Panc1 (cell line): ENCODE results near the gene SLIT3. TPM values are rescaled to one million over a fixed set of nuclear protein-coding genes. Genes with fewer than 3 reads are reported as not detected.

Experiments
- ATAC-seq: fragments of 200-7000 bp; cut with Tn5 transposase; 2 replicates; pipeline ENCODE4 v1.9.1; 2020; ENCODE audit warnings: mild to moderate bottlenecking, moderate library complexity
- BruUV-seq: library from RNA; stranded (reverse); fragments of 400-500 nt; replicated peaks from 2 replicates; lab custom pipeline; 2021; lab: Mats Ljungman, UMichigan
- CTCF ChIA-PET: fragments of 300-600 bp; sonication (Branson Sonifier 250); formaldehyde crosslinking; loops from one replicate; lab custom pipeline; 2022; ENCODE audit warnings: antibody characterized with exemption; lab: Charles Lee
- POLR2A ChIA-PET: fragments of 300-600 bp; sonication (Branson Sonifier 250); formaldehyde crosslinking; loops from one replicate; lab custom pipeline; 2022; ENCODE audit warnings: antibody characterized with exemption; lab: Charles Lee
- DNase-seq: peaks from one replicate; pipeline ENCODE4 v3.0.0-alpha.2; 2010; ENCODE audit warnings: low read depth, low spot score
- H3K27ac ChIP-seq: 2 replicates; pipeline ENCODE4 v1.5.1; 2011; ENCODE audit warnings: mild to moderate bottlenecking, low read length, inconsistent platforms
- H3K27me3 ChIP-seq: fragments of 200-500 bp; sonication (Bioruptor generic); 2 replicates; pipeline ENCODE4 v1.6.0; 2014; ENCODE audit warnings: low read length, inconsistent platforms; ENCODE audit not compliant: control insufficient read depth, insufficient read depth
- H3K36me3 ChIP-seq: fragments of 200-500 bp; sonication (Bioruptor generic); 2 replicates; pipeline ENCODE4 v1.5.1; 2014; ENCODE audit warnings: inconsistent platforms, mild to moderate bottlenecking, low read length, moderate library complexity; ENCODE audit not compliant: control insufficient read depth, insufficient read depth
- H3K4me1 ChIP-seq: 2 replicates; pipeline ENCODE4 v1.5.1; 2011; ENCODE audit warnings: inconsistent platforms, mild to moderate bottlenecking, low read length, moderate library complexity; ENCODE audit not compliant: control insufficient read depth, insufficient read depth
- H3K4me3 ChIP-seq, 2 experiments: 2 replicates each; pipeline ENCODE4 v1.5.1; 2011 to 2012; ENCODE audit warnings: low read depth in 2 of 2, low read length in 2 of 2, mild to moderate bottlenecking in 2 of 2, inconsistent platforms in 1 of 2, moderate library complexity in 1 of 2
- H3K9me3 ChIP-seq: fragments of 200-500 bp; sonication (Bioruptor generic); 2 replicates; pipeline ENCODE4 v1.5.1; 2014; ENCODE audit warnings: low read depth, mild to moderate bottlenecking, inconsistent platforms, low read length, moderate library complexity; ENCODE audit not compliant: control insufficient read depth, insufficient read depth
- POLR2AphosphoS5 ChIP-seq: IDR thresholded peaks from 2 replicates; pipeline ENCODE4 v1.6.1; 2012; ENCODE audit warnings: mild to moderate bottlenecking, low read depth, low read length, moderate library complexity
- SIN3A ChIP-seq: IDR thresholded peaks from 2 replicates; pipeline ENCODE4 v1.6.1; 2012; ENCODE audit warnings: low read depth, mild to moderate bottlenecking, low read length, moderate library complexity, borderline replicate concordance; ENCODE audit not compliant: insufficient read depth
- TCF7L2 ChIP-seq: IDR thresholded peaks from 2 replicates; pipeline ENCODE4 v1.6.1; 2011; ENCODE audit warnings: mild to moderate bottlenecking, low read depth, low read length, inconsistent platforms
- in situ Hi-C: cut with HindIII; loops from 2 replicates; pipeline ENCODE4 v1.10.0; 2016; ENCODE audit warnings: low sequenced_read_pairs, low pct_unique_long_range_greater_than_20kb
- intact Hi-C: fragments of 100-400 bp; cut with micrococcal nuclease; formaldehyde crosslinking; loops from one replicate; pipeline ENCODE4 v1.10.0; 2022; ENCODE audit not compliant: unreplicated experiment
- total RNA-seq: library from RNA; stranded (reverse); gene quantifications from one replicate; pipeline ENCODE4 v1.2.1, GENCODE V29; 2021; ENCODE audit not compliant: unreplicated experiment
- TF ChIP-seq, protein P1 (sequence below): fragments of 450-650 bp; IDR thresholded peaks from 2 replicates; pipeline ENCODE4 v1.5.1; 2017; ENCODE audit warnings: mild to moderate bottlenecking
- TF ChIP-seq, protein P2 (sequence below), 2 experiments: IDR thresholded peaks; 2 replicates each; pipeline ENCODE4 v1.6.1; 2011 to 2012; ENCODE audit warnings: low read depth in 2 of 2, control low read depth in 1 of 2, low read length in 1 of 2, mild to moderate bottlenecking in 1 of 2, moderate library complexity in 1 of 2; ENCODE audit not compliant: insufficient read depth in 1 of 2

The SLIT3 gene
- total RNA-seq, 1 experiment from 2014 or later, result 26.4 TPM

DNA sequence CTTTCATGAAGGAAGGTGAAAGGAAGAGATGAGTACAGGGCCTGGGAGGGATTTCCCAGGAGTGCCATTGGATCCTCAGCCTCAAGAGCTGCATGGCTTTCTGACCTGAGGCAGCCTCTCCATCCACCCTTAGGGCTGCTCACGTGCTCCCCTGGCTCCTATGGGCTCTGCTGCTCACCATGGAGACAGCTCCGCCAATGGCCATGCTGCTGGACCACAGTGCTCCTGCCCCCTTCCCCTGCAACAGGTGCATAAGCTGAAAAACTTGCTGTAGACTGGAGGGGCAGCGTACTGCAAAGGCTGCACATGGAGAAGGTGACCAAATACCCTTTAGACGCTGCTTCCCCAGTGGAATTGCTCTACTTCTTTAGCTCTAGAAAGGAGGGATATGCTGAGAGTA is 609.0 kb downstream of the SLIT3 start:
- ATAC-seq, result no peak

DNA sequence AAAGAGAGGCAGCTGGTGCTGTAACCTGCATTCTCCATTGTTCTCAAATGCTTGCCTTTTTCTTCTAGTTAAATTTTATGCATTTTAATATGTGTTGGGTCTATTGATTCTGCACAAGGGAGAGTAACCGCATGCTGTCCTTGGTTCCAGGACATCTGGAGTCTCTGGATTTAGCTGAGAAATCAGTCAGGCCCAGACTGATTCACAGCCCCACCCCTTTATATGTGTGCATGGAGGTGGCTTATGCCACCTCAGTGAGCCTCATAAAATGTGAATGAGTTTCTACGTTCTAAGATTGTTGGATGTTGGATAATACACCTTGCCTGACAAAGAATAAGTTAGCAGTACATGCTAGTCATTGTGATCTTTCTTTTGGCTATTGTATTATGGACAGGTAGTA is 611.7 kb downstream of the SLIT3 start:
- intact Hi-C loops (no loop called here), in situ Hi-C loops (no loop called here)
- TF ChIP-seq SIN3A (no peak), POLR2AphosphoS5 (no peak), TCF7L2 (no peak)
- TF ChIP-seq, protein P1, sequence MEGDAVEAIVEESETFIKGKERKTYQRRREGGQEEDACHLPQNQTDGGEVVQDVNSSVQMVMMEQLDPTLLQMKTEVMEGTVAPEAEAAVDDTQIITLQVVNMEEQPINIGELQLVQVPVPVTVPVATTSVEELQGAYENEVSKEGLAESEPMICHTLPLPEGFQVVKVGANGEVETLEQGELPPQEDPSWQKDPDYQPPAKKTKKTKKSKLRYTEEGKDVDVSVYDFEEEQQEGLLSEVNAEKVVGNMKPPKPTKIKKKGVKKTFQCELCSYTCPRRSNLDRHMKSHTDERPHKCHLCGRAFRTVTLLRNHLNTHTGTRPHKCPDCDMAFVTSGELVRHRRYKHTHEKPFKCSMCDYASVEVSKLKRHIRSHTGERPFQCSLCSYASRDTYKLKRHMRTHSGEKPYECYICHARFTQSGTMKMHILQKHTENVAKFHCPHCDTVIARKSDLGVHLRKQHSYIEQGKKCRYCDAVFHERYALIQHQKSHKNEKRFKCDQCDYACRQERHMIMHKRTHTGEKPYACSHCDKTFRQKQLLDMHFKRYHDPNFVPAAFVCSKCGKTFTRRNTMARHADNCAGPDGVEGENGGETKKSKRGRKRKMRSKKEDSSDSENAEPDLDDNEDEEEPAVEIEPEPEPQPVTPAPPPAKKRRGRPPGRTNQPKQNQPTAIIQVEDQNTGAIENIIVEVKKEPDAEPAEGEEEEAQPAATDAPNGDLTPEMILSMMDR, result no peak
- TF ChIP-seq, protein P2, sequence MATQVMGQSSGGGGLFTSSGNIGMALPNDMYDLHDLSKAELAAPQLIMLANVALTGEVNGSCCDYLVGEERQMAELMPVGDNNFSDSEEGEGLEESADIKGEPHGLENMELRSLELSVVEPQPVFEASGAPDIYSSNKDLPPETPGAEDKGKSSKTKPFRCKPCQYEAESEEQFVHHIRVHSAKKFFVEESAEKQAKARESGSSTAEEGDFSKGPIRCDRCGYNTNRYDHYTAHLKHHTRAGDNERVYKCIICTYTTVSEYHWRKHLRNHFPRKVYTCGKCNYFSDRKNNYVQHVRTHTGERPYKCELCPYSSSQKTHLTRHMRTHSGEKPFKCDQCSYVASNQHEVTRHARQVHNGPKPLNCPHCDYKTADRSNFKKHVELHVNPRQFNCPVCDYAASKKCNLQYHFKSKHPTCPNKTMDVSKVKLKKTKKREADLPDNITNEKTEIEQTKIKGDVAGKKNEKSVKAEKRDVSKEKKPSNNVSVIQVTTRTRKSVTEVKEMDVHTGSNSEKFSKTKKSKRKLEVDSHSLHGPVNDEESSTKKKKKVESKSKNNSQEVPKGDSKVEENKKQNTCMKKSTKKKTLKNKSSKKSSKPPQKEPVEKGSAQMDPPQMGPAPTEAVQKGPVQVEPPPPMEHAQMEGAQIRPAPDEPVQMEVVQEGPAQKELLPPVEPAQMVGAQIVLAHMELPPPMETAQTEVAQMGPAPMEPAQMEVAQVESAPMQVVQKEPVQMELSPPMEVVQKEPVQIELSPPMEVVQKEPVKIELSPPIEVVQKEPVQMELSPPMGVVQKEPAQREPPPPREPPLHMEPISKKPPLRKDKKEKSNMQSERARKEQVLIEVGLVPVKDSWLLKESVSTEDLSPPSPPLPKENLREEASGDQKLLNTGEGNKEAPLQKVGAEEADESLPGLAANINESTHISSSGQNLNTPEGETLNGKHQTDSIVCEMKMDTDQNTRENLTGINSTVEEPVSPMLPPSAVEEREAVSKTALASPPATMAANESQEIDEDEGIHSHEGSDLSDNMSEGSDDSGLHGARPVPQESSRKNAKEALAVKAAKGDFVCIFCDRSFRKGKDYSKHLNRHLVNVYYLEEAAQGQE (IDR thresholded peaks at IDR 0.05; ENCODE audit: insufficient read depth in 1 of 2, low read depth in 2 of 2, low read length in 1 of 2), result no peak
- ChIA-PET CTCF (no interaction called here), POLR2A (no interaction called here)
- no TSS peak for BruUV-seq
- H3K27me3 ChIP-seq, result no peaks in the 10 kb centered on the region
- no peaks in the 10 kb centered on the region for H3K9me3 ChIP-seq
- ATAC-seq (no peak), DNase-seq (no peak)
- H3K27ac ChIP-seq, result no peak overlapping the region
- H3K4me1 ChIP-seq, result no peaks in the 10 kb centered on the region
- H3K4me3 ChIP-seq, result no peak overlapping the region
- H3K36me3 ChIP-seq, result no peaks in the 10 kb centered on the region

More for the DNA sequence above, 609.0 kb downstream of the SLIT3 start:
- no peaks in the 10 kb centered on the region for H3K36me3 ChIP-seq
- no peaks in the 10 kb centered on the region for H3K4me1 ChIP-seq
- no peaks in the 10 kb centered on the region for H3K9me3 ChIP-seq
- no peaks in the 10 kb centered on the region for H3K27me3 ChIP-seq
- no peak overlapping the region for H3K27ac ChIP-seq
- no TSS peak for BruUV-seq
- TF ChIP-seq, protein P1, result no peak
- TF ChIP-seq TCF7L2 (no peak), SIN3A (no peak), POLR2AphosphoS5 (no peak)
- TF ChIP-seq, protein P2 (IDR thresholded peaks at IDR 0.05; ENCODE audit: insufficient read depth in 1 of 2, low read depth in 2 of 2, low read length in 1 of 2), result no peak
- no peak for DNase-seq
- CTCF ChIA-PET, result no interaction called here
- no peak overlapping the region for H3K4me3 ChIP-seq
- POLR2A ChIA-PET, result no interaction called here
- in situ Hi-C loops (no loop called here), intact Hi-C loops (no loop called here)
